Measurements from ENCODE around the gene AGBL1.
"Not testable (repeated sequence)": the region's sequence is repeated elsewhere in the genome, so short reads cannot be mapped to it uniquely, and the experiment has no call there.

AGBL1 gene

GRCh38 chr15:86842199-86842598, 762.5 kb downstream of the AGBL1 start:
- no peak for DNase-seq

GRCh38 chr15:86846036-86846435, 766.4 kb downstream of the AGBL1 start:
- DNase-seq = no peak

- no peak for DNase-seq
Measured at GRCh38 chr15:86849136-86849535, 769.5 kb downstream of the AGBL1 start.

GRCh38 chr15:86849558-86850285, 770.1 kb downstream of the AGBL1 start:
- no peak for DNase-seq

GRCh38 chr15:86850939-86851338, 771.3 kb downstream of the AGBL1 start:
- no peak for DNase-seq

GRCh38 chr15:86852741-86853140, 773.1 kb downstream of the AGBL1 start:
- no peak for DNase-seq

GRCh38 chr15:86854176-86854575, 774.5 kb downstream of the AGBL1 start:
- DNase-seq = no peak

- DNase-seq = no peak
Measured at GRCh38 chr15:86855307-86856291, 775.9 kb downstream of the AGBL1 start.

GRCh38 chr15:86857701-86858100, 778.0 kb downstream of the AGBL1 start:
- no peak for DNase-seq

GRCh38 chr15:86863226-86863915, 783.7 kb downstream of the AGBL1 start:
- no peak for DNase-seq

GRCh38 chr15:86865920-86866319, 786.2 kb downstream of the AGBL1 start:
- DNase-seq = no peak

GRCh38 chr15:86870846-86871245, 791.2 kb downstream of the AGBL1 start:
- DNase-seq = no peak

GRCh38 chr15:86871964-86872363, 792.3 kb downstream of the AGBL1 start:
- DNase-seq = no peak

GRCh38 chr15:86872782-86873181, 793.1 kb downstream of the AGBL1 start:
- DNase-seq = no peak

- no peak for DNase-seq
Measured at GRCh38 chr15:86875067-86875466, 795.4 kb downstream of the AGBL1 start.

GRCh38 chr15:86876387-86876944, 796.8 kb downstream of the AGBL1 start:
- DNase-seq = no peak

- no peak for DNase-seq
Measured at GRCh38 chr15:86877171-86877631, 797.5 kb downstream of the AGBL1 start.

- DNase-seq = not testable (repeated sequence)
Measured at GRCh38 chr15:86878844-86879243, 799.2 kb downstream of the AGBL1 start.

GRCh38 chr15:86879250-86880229, 799.9 kb downstream of the AGBL1 start:
- DNase-seq = no peak

GRCh38 chr15:86885616-86886015, 805.9 kb downstream of the AGBL1 start:
- no peak for DNase-seq

- no peak for DNase-seq
Measured at GRCh38 chr15:86892774-86893449, 813.2 kb downstream of the AGBL1 start.

Data from activated effector memory CD4-positive, alpha-beta T cell treated with Interleukin-2 at 50 U/mL for 16 hours (primary cell).